Thyroid gland (tissue), 4 donors: Measurements from ENCODE around the gene ARL8A.
"Not testable (repeated sequence)": the region's sequence is repeated elsewhere in the genome, so short reads cannot be mapped to it uniquely, and the experiment has no call there.

Experiments used
- CTCF ChIP-seq, 6 experiments: fragments of 200-600 bp in 3 of 6; fragments of 450-650 bp in 3 of 6; sonication (generic) in 3 of 6; IDR thresholded peaks; one replicate each; pipeline ENCODE4 v1.5.1; 2016 to 2019; ENCODE audit warnings: antibody characterized with exemption in 6 of 6, mild to moderate bottlenecking in 2 of 6, inconsistent platforms in 1 of 6, moderate library complexity in 1 of 6
- POLR2A ChIP-seq, 2 donors: fragments of 450-650 bp; IDR thresholded peaks; one replicate each; pipeline ENCODE4 v1.6.1; 2017; ENCODE audit warnings: antibody characterized with exemption in 2 of 2, mild to moderate bottlenecking in 2 of 2, moderate library complexity in 1 of 2

GRCh38 chr1:202145744-202146140, 1.2 kb upstream of the ARL8A start:
- TF ChIP-seq POLR2A, CTCF (IDR thresholded peaks at IDR 0.05): not testable (repeated sequence)
